Suprapubic skin (tissue), 4 donors: ENCODE data around the gene CCDC124.

ENCODE experiments used
- POLR2A ChIP-seq, 2 donors: fragments of 450-650 bp; IDR thresholded peaks; one replicate each; pipeline ENCODE4 v1.6.1; 2017; ENCODE audit warnings: antibody characterized with exemption in 2 of 2, mild to moderate bottlenecking in 2 of 2, moderate library complexity in 2 of 2
- POLR2AphosphoS5 ChIP-seq, 3 donors: sonication (generic); formaldehyde crosslinking; IDR thresholded peaks; one replicate each; pipeline ENCODE4 v1.6.1; 2017; ENCODE audit warnings: antibody characterized with exemption in 3 of 3

DNA sequence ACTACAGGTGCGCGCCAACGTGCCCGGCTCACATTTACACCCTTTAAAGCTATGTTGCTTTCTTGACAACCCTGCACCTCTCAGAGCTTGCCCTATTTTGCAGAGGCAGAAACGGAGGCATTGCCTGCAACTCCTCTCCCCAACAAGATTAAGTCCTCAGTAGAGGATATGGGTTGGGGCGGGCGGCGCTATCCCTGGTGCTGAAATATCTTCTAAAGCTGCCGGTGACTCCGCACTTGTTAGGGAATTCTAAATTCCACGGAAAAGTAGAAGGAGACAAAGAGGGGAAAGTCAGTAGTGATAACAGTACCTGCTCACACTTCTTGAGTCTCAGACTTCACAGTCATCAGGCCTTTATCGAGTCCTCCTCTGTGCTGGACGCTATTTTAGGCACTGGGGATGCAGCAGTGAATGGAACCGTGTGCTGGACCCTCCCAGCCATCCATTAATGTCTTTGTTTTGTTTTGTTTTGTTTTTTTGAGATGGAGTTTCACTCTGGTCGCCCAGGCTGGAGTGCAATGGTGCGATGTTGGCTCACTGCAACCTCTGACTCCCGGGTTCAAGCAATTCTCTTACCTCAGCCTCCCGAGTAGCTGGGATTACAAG, 43.1 kb upstream of the CCDC124 start:
- TF ChIP-seq POLR2AphosphoS5 (IDR thresholded peaks at IDR 0.05), result no peak
- no peak for TF ChIP-seq POLR2A (IDR thresholded peaks at IDR 0.05)
